Measurements from ENCODE around the gene CFAP77.
"Not testable (repeated sequence)": the region's sequence is repeated elsewhere in the genome, so short reads cannot be mapped to it uniquely, and the experiment has no call there.

The CFAP77 gene

GRCh38 chr9:132547436-132547835 is 137.4 kb downstream of the CFAP77 start:
- no peak for DNase-seq (ENCODE audit: low read depth, low spot score)

- DNase-seq (ENCODE audit: low read depth, low spot score), result no peak
Measured at GRCh38 chr9:132547976-132548730, 138.1 kb downstream of the CFAP77 start.

GRCh38 chr9:132548751-132549640 is 139.0 kb downstream of the CFAP77 start:
- DNase-seq (ENCODE audit: low read depth, low spot score), result peak; percentile 44

GRCh38 chr9:132551556-132551955 is 141.5 kb downstream of the CFAP77 start:
- no peak for DNase-seq (ENCODE audit: low read depth, low spot score)

- no peak for DNase-seq (ENCODE audit: low read depth, low spot score)
Measured at GRCh38 chr9:132552041-132552440, 142.0 kb downstream of the CFAP77 start.

- no peak for DNase-seq (ENCODE audit: low read depth, low spot score)
Measured at GRCh38 chr9:132554755-132555154, 144.7 kb downstream of the CFAP77 start.

GRCh38 chr9:132555528-132555927 is 145.5 kb downstream of the CFAP77 start:
- no peak for DNase-seq (ENCODE audit: low read depth, low spot score)

GRCh38 chr9:132556235-132556634 is 146.2 kb downstream of the CFAP77 start:
- no peak for DNase-seq (ENCODE audit: low read depth, low spot score)

GRCh38 chr9:132556714-132557113 is 146.7 kb downstream of the CFAP77 start:
- DNase-seq (ENCODE audit: low read depth, low spot score), result no peak

- no peak for DNase-seq (ENCODE audit: low read depth, low spot score)
Measured at GRCh38 chr9:132557159-132557558, 147.1 kb downstream of the CFAP77 start.

GRCh38 chr9:132559711-132560110 is 149.7 kb downstream of the CFAP77 start:
- DNase-seq (ENCODE audit: low read depth, low spot score), result no peak

- no peak for DNase-seq (ENCODE audit: low read depth, low spot score)
Measured at GRCh38 chr9:132560616-132561202, 150.7 kb downstream of the CFAP77 start.

GRCh38 chr9:132562306-132562573 is 152.2 kb downstream of the CFAP77 start:
- no peak for DNase-seq (ENCODE audit: low read depth, low spot score)

GRCh38 chr9:132564526-132564925 is 154.5 kb downstream of the CFAP77 start:
- no peak for DNase-seq (ENCODE audit: low read depth, low spot score)

- DNase-seq (ENCODE audit: low read depth, low spot score), result not testable (repeated sequence)
Measured at GRCh38 chr9:132568787-132569186, 158.8 kb downstream of the CFAP77 start.

GRCh38 chr9:132571806-132572600 is 162.0 kb downstream of the CFAP77 start:
- no peak for DNase-seq (ENCODE audit: low read depth, low spot score)

- DNase-seq (ENCODE audit: low read depth, low spot score), result no peak
Measured at GRCh38 chr9:132572921-132573320, 162.9 kb downstream of the CFAP77 start.

- DNase-seq (ENCODE audit: low read depth, low spot score), result peak; percentile 85
Measured at GRCh38 chr9:132575005-132575609, 165.1 kb downstream of the CFAP77 start.

- no peak for DNase-seq (ENCODE audit: low read depth, low spot score)
Measured at GRCh38 chr9:132575811-132576210, 165.8 kb downstream of the CFAP77 start.

GRCh38 chr9:132577119-132577518 is 167.1 kb downstream of the CFAP77 start:
- no peak for DNase-seq (ENCODE audit: low read depth, low spot score)

GRCh38 chr9:132578367-132578932 is 168.4 kb downstream of the CFAP77 start:
- DNase-seq (ENCODE audit: low read depth, low spot score), result no peak

Data from astrocyte of the hippocampus (primary cell).